H9 (cell line): ENCODE data around the gene IRX4. TPM values are rescaled to one million over a fixed set of nuclear protein-coding genes. Genes with fewer than 3 reads are reported as not detected.

Source experiments
- DNase-seq: peaks from one replicate; pipeline ENCODE4 v3.0.0-alpha.2; 2017
- H2AFZ ChIP-seq: one replicate; pipeline ENCODE4 v1.6.1; 2013; ENCODE audit warnings: mild to moderate bottlenecking, low read length, control low read depth, moderate library complexity
- H2AK5ac ChIP-seq: 2 replicates; pipeline ENCODE4 v1.6.1; 2013; ENCODE audit warnings: low read length, control low read depth, mixed read lengths; ENCODE audit not compliant: insufficient read length
- H2BK120ac ChIP-seq: one replicate; pipeline ENCODE4 v1.6.1; 2013; ENCODE audit warnings: low read depth, mild to moderate bottlenecking, low read length, control low read depth, inconsistent platforms; ENCODE audit not compliant: poor library complexity, severe bottlenecking
- H2BK12ac ChIP-seq: 2 replicates; pipeline ENCODE4 v1.6.1; 2013; ENCODE audit warnings: low read length, control low read depth, mixed read lengths, low read depth; ENCODE audit not compliant: insufficient read length
- H2BK15ac ChIP-seq: 2 replicates; pipeline ENCODE4 v1.6.1; 2013; ENCODE audit warnings: low read depth, low read length, control low read depth
- H2BK20ac ChIP-seq: one replicate; pipeline ENCODE4 v1.6.1; 2013; ENCODE audit warnings: low read depth, mild to moderate bottlenecking, low read length, control low read depth, inconsistent platforms; ENCODE audit not compliant: poor library complexity, severe bottlenecking
- H2BK5ac ChIP-seq: 2 replicates; pipeline ENCODE4 v1.6.1; 2013; ENCODE audit warnings: low read length, control low read depth, mixed read lengths; ENCODE audit not compliant: insufficient read length
- H3K14ac ChIP-seq: 2 replicates; pipeline ENCODE4 v1.6.1; 2013; ENCODE audit warnings: low read length, control low read depth; ENCODE audit not compliant: insufficient read depth
- H3K18ac ChIP-seq: 2 replicates; pipeline ENCODE4 v1.6.1; 2013; ENCODE audit warnings: low read depth, mild to moderate bottlenecking, mixed read lengths, low read length, control low read depth; ENCODE audit not compliant: insufficient read length
- H3K23ac ChIP-seq: 2 replicates; pipeline ENCODE4 v1.6.1; 2013; ENCODE audit warnings: low read length, control low read depth, mixed read lengths, low read depth; ENCODE audit not compliant: insufficient read length
- H3K23me2 ChIP-seq: 2 replicates; pipeline ENCODE4 v1.6.1; 2013; ENCODE audit warnings: low read depth, mild to moderate bottlenecking, mixed read lengths, low read length, control low read depth; ENCODE audit not compliant: insufficient read length, poor library complexity, severe bottlenecking
- H3K27ac ChIP-seq: 2 replicates; pipeline ENCODE4 v1.5.1; 2013; ENCODE audit warnings: low read length, control low read depth, mixed read lengths, low read depth; ENCODE audit not compliant: insufficient read length
- H3K27me3 ChIP-seq: 2 replicates; pipeline ENCODE4 v1.6.1; 2013; ENCODE audit warnings: low read length, control low read depth, inconsistent platforms; ENCODE audit not compliant: insufficient read depth
- H3K4ac ChIP-seq: 2 replicates; pipeline ENCODE4 v1.6.1; 2013; ENCODE audit warnings: low read depth, mild to moderate bottlenecking, control low read depth, inconsistent platforms, low read length, moderate library complexity
- H3K4me1 ChIP-seq: 2 replicates; pipeline ENCODE4 v1.6.1; 2013; ENCODE audit warnings: low read length, control low read depth, inconsistent platforms; ENCODE audit not compliant: insufficient read depth
- H3K4me2 ChIP-seq: 2 replicates; pipeline ENCODE4 v1.6.1; 2013; ENCODE audit warnings: low read length, control low read depth, mixed read lengths; ENCODE audit not compliant: insufficient read length, insufficient read depth
- H3K56ac ChIP-seq: 2 replicates; pipeline ENCODE4 v1.6.1; 2013; ENCODE audit warnings: low read depth, mild to moderate bottlenecking, mixed read lengths, low read length, control low read depth; ENCODE audit not compliant: insufficient read length
- H3K79me1 ChIP-seq: 2 replicates; pipeline ENCODE4 v1.6.1; 2013; ENCODE audit warnings: low read depth, mild to moderate bottlenecking, moderate library complexity, low read length, control low read depth, inconsistent platforms; ENCODE audit not compliant: insufficient read depth, poor library complexity, severe bottlenecking
- H3K79me2 ChIP-seq: 2 replicates; pipeline ENCODE4 v1.6.1; 2013; ENCODE audit warnings: low read length, control low read depth, inconsistent platforms; ENCODE audit not compliant: insufficient read depth
- H3K9ac ChIP-seq: 2 replicates; pipeline ENCODE4 v1.6.1; 2013; ENCODE audit warnings: low read length, control low read depth, mixed read lengths; ENCODE audit not compliant: insufficient read length; ENCODE audit errors: extremely low read depth
- H3K9me3 ChIP-seq: one replicate; pipeline ENCODE4 v1.6.1; 2013; ENCODE audit warnings: low read depth, low read length, inconsistent platforms; ENCODE audit not compliant: control insufficient read depth
- H3T11ph ChIP-seq: one replicate; pipeline ENCODE4 v1.6.1; 2013; ENCODE audit warnings: mild to moderate bottlenecking, low read length, control low read depth, inconsistent platforms
- H4K20me1 ChIP-seq: one replicate; pipeline ENCODE4 v1.6.1; 2013; ENCODE audit not compliant: control insufficient read depth, insufficient read length, insufficient read depth
- H4K5ac ChIP-seq: 2 replicates; pipeline ENCODE4 v1.6.1; 2013; ENCODE audit warnings: low read depth, mild to moderate bottlenecking, mixed read lengths, low read length, control low read depth; ENCODE audit not compliant: insufficient read length
- H4K8ac ChIP-seq: replicated peaks from 2 replicates; pipeline ENCODE4 v1.6.1; 2013; ENCODE audit warnings: low read length, control low read depth, mixed read lengths, low read depth; ENCODE audit not compliant: insufficient read length
- H4K91ac ChIP-seq: 2 replicates; pipeline ENCODE4 v1.6.1; 2013; ENCODE audit warnings: low read depth, mild to moderate bottlenecking, moderate library complexity, mixed read lengths, low read length, control low read depth; ENCODE audit not compliant: insufficient read length
- H3K27ac Mint-ChIP-seq, 3 experiments: 2 replicates in 2 of 3; 3 replicates in 1 of 3; pipeline ENCODE4 v1.8.0; 2020 to 2021; ENCODE audit warnings: mixed read lengths in 3 of 3, mild to moderate bottlenecking in 1 of 3, moderate library complexity in 1 of 3
- H3K27me3 Mint-ChIP-seq: 2 replicates; pipeline ENCODE4 v1.8.0; 2021; ENCODE audit warnings: low read depth, mild to moderate bottlenecking, moderate library complexity, mixed read lengths
- H3K36me3 Mint-ChIP-seq, 3 experiments: 2 replicates in 2 of 3; 3 replicates in 1 of 3; pipeline ENCODE4 v1.8.0; 2020 to 2021; ENCODE audit warnings: low read depth in 3 of 3, mixed read lengths in 3 of 3; ENCODE audit not compliant: insufficient read depth in 1 of 3
- H3K4me1 Mint-ChIP-seq, 2 experiments: 2 replicates each; pipeline ENCODE4 v1.8.0; 2020; ENCODE audit warnings: mixed read lengths in 2 of 2
- H3K4me3 Mint-ChIP-seq, 2 experiments: 2 replicates in 1 of 2; 3 replicates in 1 of 2; pipeline ENCODE4 v1.8.0; 2020 to 2021; ENCODE audit warnings: mild to moderate bottlenecking in 2 of 2, mixed read lengths in 2 of 2, moderate library complexity in 1 of 2
- H3K9me3 Mint-ChIP-seq, 2 experiments: 2 replicates in 1 of 2; 3 replicates in 1 of 2; pipeline ENCODE4 v1.8.0; 2020; ENCODE audit warnings: mild to moderate bottlenecking in 2 of 2, mixed read lengths in 2 of 2, moderate library complexity in 1 of 2
- CTCF ChIP-seq: fragments of 200-600 bp; sonication (generic); conservative IDR thresholded peaks from 3 replicates; pipeline ENCODE4 v1.8.0; 2021; ENCODE audit warnings: antibody characterized with exemption, mild to moderate bottlenecking
- WGBS: extraction: QIAGEN DNeasy Blood & Tissue Kit; methylation state at CpG from one replicate; pipeline ENCODE4 v1.1.7; 2013; ENCODE audit warnings: missing lambda C conversion rate, low lambda C conversion rate, mixed read lengths; ENCODE audit not compliant: insufficient read length; ENCODE audit errors: extremely low coverage; 5-methylcytosine and 5-hydroxymethylcytosine counted together
- total RNA-seq: library from RNA; stranded (reverse); gene quantifications from 2 replicates; pipeline ENCODE4 v1.2.1, GENCODE V29; 2021

Gene IRX4
- total RNA-seq, 1 experiment from 2014 or later = 3.2 TPM

GRCh38 chr5:1873243-1873959 is 9.3 kb downstream of the IRX4 start:
- Mint-ChIP-seq H3K27ac (no peak overlapping the region), H3K9me3 (no peaks in the 10 kb centered on the region; a peak in 3 of 5 replicates), H3K4me1 (peaks cover 16 to 35% of the 10 kb centered on the region in 2 experiments), H3K27me3 (peaks cover 20% of the 10 kb centered on the region), H3K4me3 (no peak overlapping the region), H3K36me3 (no peaks in the 10 kb centered on the region; a peak in 1 of 7 replicates)
- no peaks in the 10 kb centered on the region for H3K79me2 ChIP-seq
- H2AK5ac ChIP-seq = no peak overlapping the region
- H2AFZ ChIP-seq = no peak overlapping the region
- no peak overlapping the region for H3T11ph ChIP-seq
- no peak overlapping the region for H3K4ac ChIP-seq
- H2BK15ac ChIP-seq = no peak overlapping the region
- H3K27me3 ChIP-seq = peaks cover 46% of the 10 kb centered on the region
- H4K8ac ChIP-seq = no peak overlapping the region
- no peak overlapping the region for H3K56ac ChIP-seq
- no peak overlapping the region for H4K5ac ChIP-seq
- peaks cover 14% of the 10 kb centered on the region for H3K23me2 ChIP-seq
- no peak overlapping the region for H3K14ac ChIP-seq
- no peak overlapping the region for H2BK120ac ChIP-seq
- H2BK12ac ChIP-seq = no peak overlapping the region
- H3K9me3 ChIP-seq = no peaks in the 10 kb centered on the region
- H3K27ac ChIP-seq = no peak overlapping the region
- H2BK20ac ChIP-seq = no peak overlapping the region
- no peaks in the 10 kb centered on the region for H3K4me1 ChIP-seq
- no peak overlapping the region for H4K91ac ChIP-seq
- peaks cover 2% of the 10 kb centered on the region for H4K20me1 ChIP-seq
- H3K79me1 ChIP-seq = no peaks in the 10 kb centered on the region
- no peak for DNase-seq
- no peak overlapping the region for H3K18ac ChIP-seq
- H3K4me2 ChIP-seq = no peak overlapping the region
- no peak overlapping the region for H3K23ac ChIP-seq
- WGBS = no CpG with 5 or more reads among the region's 13 CpGs
- H2BK5ac ChIP-seq = no peak overlapping the region
- H3K9ac ChIP-seq = no peak overlapping the region
- no peak for TF ChIP-seq CTCF
